ENCODE data around the gene SIRT3.
"Not testable (repeated sequence)": the region's sequence is repeated elsewhere in the genome, so short reads cannot be mapped to it uniquely, and the experiment has no call there.

GRCh38 chr11:268716-269145, 32.6 kb upstream of the SIRT3 start:
- not testable (repeated sequence) for TF ChIP-seq CTCF (IDR thresholded peaks at IDR 0.05; ENCODE audit: low read depth, low read length)
- peak; percentile 18 for TF ChIP-seq POLR2A (IDR thresholded peaks at IDR 0.05; ENCODE audit: extremely low read depth, insufficient read length)

Measured in NB4 (cell line).